Activated CD4-positive, alpha-beta memory T cell treated with anti-CD3 and anti-CD28 coated beads for 36 hours (primary cell): ENCODE measurements around the gene ATG3. TPM values are rescaled to one million over a fixed set of nuclear protein-coding genes. Genes with fewer than 3 reads are reported as not detected.
"Not testable (repeated sequence)": the region's sequence is repeated elsewhere in the genome, so short reads cannot be mapped to it uniquely, and the experiment has no call there.

Experiments
- CTCF ChIA-PET: fragments of 350-600 bp; sonication (Branson Sonifier 250); formaldehyde crosslinking; loops from one replicate; lab custom pipeline; 2021; ENCODE audit warnings: antibody characterized with exemption, inconsistent platforms; lab: Charles Lee
- POLR2A ChIA-PET: fragments of 350-600 bp; sonication (Branson Sonifier 250); formaldehyde crosslinking; loops from one replicate; lab custom pipeline; 2021; ENCODE audit warnings: antibody characterized with exemption; lab: Charles Lee
- DNase-seq: peaks from one replicate; pipeline ENCODE4 v3.0.0-alpha.2; 2020
- H3K27ac Mint-ChIP-seq: one replicate; pipeline ENCODE4 v1.8.0; 2021; ENCODE audit warnings: mixed read lengths
- H3K27me3 Mint-ChIP-seq: one replicate; pipeline ENCODE4 v1.8.0; 2021; ENCODE audit warnings: mixed read lengths
- H3K36me3 Mint-ChIP-seq: one replicate; pipeline ENCODE4 v1.8.0; 2021; ENCODE audit warnings: mixed read lengths
- H3K4me1 Mint-ChIP-seq: one replicate; pipeline ENCODE4 v1.8.0; 2021; ENCODE audit warnings: low read depth, mixed read lengths
- H3K4me3 Mint-ChIP-seq: one replicate; pipeline ENCODE4 v1.8.0; 2021; ENCODE audit warnings: mild to moderate bottlenecking, mixed read lengths
- H3K9me3 Mint-ChIP-seq: one replicate; pipeline ENCODE4 v1.8.0; 2021; ENCODE audit warnings: mixed read lengths
- intact Hi-C: fragments of 100-400 bp; cut with micrococcal nuclease; formaldehyde crosslinking; loops from one replicate; pipeline ENCODE4 v1.15.1; 2023
- total RNA-seq, 2 experiments: library from RNA; stranded (reverse); gene quantifications; one replicate each; pipeline ENCODE4 v1.2.3, GENCODE V29; 2021

The ATG3 gene
- total RNA-seq, 2 experiments from 2014 or later, result 58.1 to 59.5 TPM

DNA sequence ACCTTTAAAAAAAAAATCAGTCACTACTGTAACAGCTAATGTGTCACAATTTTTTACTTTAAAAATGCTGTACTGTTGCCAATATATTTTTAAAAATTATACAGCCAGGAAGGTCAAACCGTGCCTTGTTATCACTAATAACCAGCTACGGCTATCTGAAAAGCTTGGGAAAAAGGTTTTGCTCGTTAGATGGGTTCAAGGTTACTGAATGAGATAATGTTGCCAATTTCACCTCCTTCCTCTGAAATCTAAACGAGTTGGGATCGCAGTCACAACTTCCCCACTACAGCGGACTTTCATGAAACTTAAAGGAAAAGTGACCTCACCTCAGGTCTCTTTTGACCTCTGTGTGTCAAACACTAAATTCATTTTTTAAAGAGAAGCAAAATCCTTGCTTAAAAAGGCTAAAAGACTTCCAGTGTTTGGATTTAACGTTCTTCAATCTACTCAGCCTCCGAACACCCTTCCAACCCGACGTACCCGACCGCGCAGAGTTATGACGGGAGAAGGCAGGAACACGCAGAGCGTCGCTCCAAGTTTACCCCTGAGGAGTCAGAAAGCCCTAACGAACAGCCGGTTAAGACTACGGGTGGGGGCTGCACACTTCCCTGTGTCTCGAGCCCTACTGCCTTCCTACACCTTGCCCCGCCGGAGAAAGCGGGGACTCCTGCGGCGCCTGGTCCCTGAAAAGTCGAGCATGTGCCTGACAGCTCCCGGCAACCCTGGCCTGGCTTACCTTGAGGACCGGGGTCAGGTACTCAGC, 860 bp downstream of the ATG3 start:
- Mint-ChIP-seq H3K4me1 (peaks cover 32% of the 10 kb centered on the region), H3K27me3 (no peaks in the 10 kb centered on the region), H3K4me3 (peak overlapping the region; percentile 87), H3K36me3 (peaks cover 12% of the 10 kb centered on the region), H3K9me3 (no peaks in the 10 kb centered on the region), H3K27ac (peak overlapping the region; percentile 98)
- intact Hi-C loops, result loop anchor here (5.0 kb wide), 1 partner anchor 116 kb away; no protein-coding TSS in a partner anchor
- DNase-seq, result peak; percentile 85
- POLR2A ChIA-PET, result interaction anchor here (0.6 to 2.0 kb wide), 4 partner anchors 74 to 257 kb away, joined by 3 to 7 read pairs (median 3); partner anchors contain the start of gene CD200
- CTCF ChIA-PET, result interaction anchor here (0.8 to 1.1 kb wide), 2 partner anchors 21 to 40 kb away, joined by 3 to 4 read pairs; no protein-coding TSS in a partner anchor

DNA sequence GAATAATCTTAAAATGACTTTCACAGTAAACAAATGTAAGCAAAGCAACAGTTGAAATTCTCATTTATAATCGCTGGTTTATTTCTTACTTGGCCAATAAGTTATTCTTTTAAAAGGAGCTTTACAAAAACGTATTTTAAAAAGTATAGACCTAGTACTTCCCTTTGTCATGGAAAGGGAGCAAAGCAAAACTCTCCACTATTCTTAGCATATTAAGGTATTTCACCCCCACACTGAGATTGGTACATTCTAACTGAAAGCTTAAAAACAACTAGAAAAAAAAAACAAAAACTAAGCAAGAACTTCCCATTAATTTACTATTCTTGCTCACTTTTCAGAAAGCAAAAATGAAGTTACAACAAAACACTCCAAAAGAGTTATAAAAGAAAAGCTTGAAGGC, 1.5 kb downstream of the ATG3 start:
- H3K9me3 Mint-ChIP-seq, result no peaks in the 10 kb centered on the region
- intact Hi-C loops, result loop anchor here (5.0 kb wide), 1 partner anchor 117 kb away; no protein-coding TSS in a partner anchor
- H3K27me3 Mint-ChIP-seq, result no peaks in the 10 kb centered on the region
- H3K4me3 Mint-ChIP-seq, result peak overlapping the region; percentile 87
- H3K36me3 Mint-ChIP-seq, result peaks cover 18% of the 10 kb centered on the region
- POLR2A ChIA-PET, result interaction anchor here (2.0 kb wide), 1 partner anchor 227 kb away, joined by 7 read pairs; the partner anchor contains the start of gene CD200
- CTCF ChIA-PET, result interaction anchor here (0.8 to 1.1 kb wide), 2 partner anchors 22 to 40 kb away, joined by 3 to 4 read pairs; no protein-coding TSS in a partner anchor
- DNase-seq, result no peak
- H3K27ac Mint-ChIP-seq, result no peak overlapping the region
- peaks cover 37% of the 10 kb centered on the region for H3K4me1 Mint-ChIP-seq

DNA sequence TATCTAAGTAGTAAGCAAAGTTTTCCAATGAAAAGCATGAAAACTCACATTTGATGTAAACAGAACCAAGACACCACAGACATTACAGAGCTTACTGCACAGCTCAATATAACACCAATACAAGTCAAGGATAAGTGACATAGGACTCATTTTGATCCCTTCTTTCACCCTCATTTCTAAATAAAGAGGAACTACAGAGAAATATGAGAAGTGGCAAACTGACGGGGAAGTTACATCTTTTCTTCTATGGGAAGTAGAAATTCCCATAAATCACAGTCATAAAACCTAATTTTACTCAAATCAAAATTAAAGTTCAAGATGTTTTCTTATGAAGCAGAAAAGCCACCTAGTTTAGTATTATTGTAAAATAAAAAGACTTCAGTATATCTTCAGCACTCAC, 3.8 kb downstream of the ATG3 start:
- Mint-ChIP-seq H3K4me3 (no peak overlapping the region), H3K4me1 (peaks cover 41% of the 10 kb centered on the region), H3K27ac (no peak overlapping the region), H3K9me3 (no peaks in the 10 kb centered on the region), H3K36me3 (peaks cover 22% of the 10 kb centered on the region), H3K27me3 (no peaks in the 10 kb centered on the region)
- POLR2A ChIA-PET, result interaction anchor here (0.6 to 0.7 kb wide), 2 partner anchors 388 to 1048 kb away, joined by 3 read pairs; no protein-coding TSS in a partner anchor
- CTCF ChIA-PET, result interaction anchor here (0.6 kb wide), 1 partner anchor 239 kb away, joined by 3 read pairs; no protein-coding TSS in a partner anchor
- intact Hi-C loops, result no loop called here
- no peak for DNase-seq

DNA sequence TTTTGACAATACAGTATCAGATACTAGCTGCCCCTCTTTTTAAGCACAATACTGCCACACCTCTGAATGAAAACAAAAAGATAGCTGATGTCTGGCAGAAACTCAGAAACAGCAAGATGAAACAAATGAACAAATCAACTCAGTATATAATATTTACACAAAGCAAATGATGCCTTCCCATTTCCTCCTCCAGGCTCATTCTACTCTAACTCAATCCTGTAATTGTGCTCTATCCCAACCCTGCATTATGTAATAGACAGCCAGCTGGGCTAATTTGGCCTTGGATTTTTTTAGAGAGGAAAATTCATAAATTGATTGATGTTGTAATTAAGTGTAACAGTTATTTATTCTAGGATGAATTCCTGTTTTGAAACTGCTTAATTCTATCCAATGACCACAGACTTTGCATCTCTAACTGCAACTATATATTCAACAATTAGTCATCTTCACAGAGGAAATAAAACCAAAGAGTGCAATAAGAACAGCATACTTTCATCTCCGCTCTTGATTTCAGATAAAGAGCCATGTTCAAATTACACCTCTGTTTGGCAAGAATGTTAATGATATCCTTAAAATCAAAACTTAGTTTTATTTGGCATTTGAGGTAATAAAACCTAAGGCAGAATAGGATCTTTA, 6.1 kb downstream of the ATG3 start:
- Mint-ChIP-seq H3K4me1 (peaks cover 48% of the 10 kb centered on the region), H3K4me3 (no peak overlapping the region)

DNA sequence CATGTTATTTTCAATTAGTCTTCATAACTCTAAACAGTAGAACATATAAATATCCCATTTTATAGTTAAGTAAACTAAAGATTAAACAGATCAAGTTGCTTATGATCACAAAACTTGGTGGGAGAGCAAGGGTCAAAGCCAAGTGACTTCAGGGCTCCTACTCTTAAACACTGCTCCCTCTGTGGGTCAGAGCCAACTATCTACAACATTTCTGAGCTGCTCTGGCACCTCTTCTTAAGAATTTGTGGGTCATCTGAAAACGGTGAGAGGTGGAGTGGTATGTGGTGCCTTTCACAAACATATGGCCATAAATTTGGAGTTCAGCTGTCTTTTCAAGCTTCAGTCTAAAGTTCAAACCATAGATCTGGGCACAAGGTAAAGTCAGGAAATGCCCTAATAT, 10.9 kb downstream of the ATG3 start:
- H3K36me3 Mint-ChIP-seq, result peaks cover 28% of the 10 kb centered on the region
- intact Hi-C loops, result no loop called here
- CTCF ChIA-PET, result interaction anchor here (0.7 kb wide), 1 partner anchor 11 kb away, joined by 3 read pairs; no protein-coding TSS in a partner anchor
- POLR2A ChIA-PET, result no interaction called here
- no peak overlapping the region for H3K4me3 Mint-ChIP-seq
- no peak for DNase-seq
- H3K4me1 Mint-ChIP-seq, result peaks cover 26% of the 10 kb centered on the region
- H3K27me3 Mint-ChIP-seq, result no peaks in the 10 kb centered on the region
- H3K27ac Mint-ChIP-seq, result no peak overlapping the region
- no peaks in the 10 kb centered on the region for H3K9me3 Mint-ChIP-seq

More for the DNA sequence above, 6.1 kb downstream of the ATG3 start:
- no peaks in the 10 kb centered on the region for H3K27me3 Mint-ChIP-seq
- H3K36me3 Mint-ChIP-seq, result peaks cover 28% of the 10 kb centered on the region
- POLR2A ChIA-PET, result no interaction called here
- DNase-seq, result no peak
- intact Hi-C loops, result no loop called here
- CTCF ChIA-PET, result no interaction called here
- H3K9me3 Mint-ChIP-seq, result no peaks in the 10 kb centered on the region
- H3K27ac Mint-ChIP-seq, result no peak overlapping the region

DNA sequence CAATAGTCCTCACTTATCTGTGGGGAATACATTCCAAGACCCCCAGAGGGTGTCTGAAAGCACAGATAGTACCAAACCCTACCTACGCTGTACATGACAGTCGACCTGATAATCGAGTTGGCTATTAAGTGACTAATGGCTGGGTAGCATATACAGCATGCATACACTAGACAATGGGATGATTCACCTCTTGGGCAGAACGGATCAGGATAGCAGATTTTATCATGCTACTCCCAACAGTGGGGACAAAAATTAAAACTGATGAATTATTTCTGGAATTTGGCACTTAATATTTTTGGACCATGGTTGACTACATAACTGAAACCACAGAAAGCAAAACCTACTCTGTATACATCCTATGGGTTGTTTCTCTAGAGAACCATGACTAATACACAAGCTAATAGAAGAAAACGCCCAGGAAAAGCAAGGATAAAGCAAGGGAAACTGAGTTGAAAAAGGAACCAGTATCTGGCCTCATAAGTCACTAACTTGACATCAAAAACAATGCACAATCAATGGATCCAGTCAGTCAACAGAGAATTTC, 15.5 kb downstream of the ATG3 start:
- ChIA-PET POLR2A (no interaction called here), CTCF (no interaction called here)
- Mint-ChIP-seq H3K27ac (no peak overlapping the region), H3K27me3 (no peaks in the 10 kb centered on the region), H3K36me3 (peaks cover 20% of the 10 kb centered on the region), H3K4me3 (no peak overlapping the region), H3K4me1 (peaks cover 15% of the 10 kb centered on the region), H3K9me3 (no peaks in the 10 kb centered on the region)
- no peak for DNase-seq
- intact Hi-C loops, result no loop called here

DNA sequence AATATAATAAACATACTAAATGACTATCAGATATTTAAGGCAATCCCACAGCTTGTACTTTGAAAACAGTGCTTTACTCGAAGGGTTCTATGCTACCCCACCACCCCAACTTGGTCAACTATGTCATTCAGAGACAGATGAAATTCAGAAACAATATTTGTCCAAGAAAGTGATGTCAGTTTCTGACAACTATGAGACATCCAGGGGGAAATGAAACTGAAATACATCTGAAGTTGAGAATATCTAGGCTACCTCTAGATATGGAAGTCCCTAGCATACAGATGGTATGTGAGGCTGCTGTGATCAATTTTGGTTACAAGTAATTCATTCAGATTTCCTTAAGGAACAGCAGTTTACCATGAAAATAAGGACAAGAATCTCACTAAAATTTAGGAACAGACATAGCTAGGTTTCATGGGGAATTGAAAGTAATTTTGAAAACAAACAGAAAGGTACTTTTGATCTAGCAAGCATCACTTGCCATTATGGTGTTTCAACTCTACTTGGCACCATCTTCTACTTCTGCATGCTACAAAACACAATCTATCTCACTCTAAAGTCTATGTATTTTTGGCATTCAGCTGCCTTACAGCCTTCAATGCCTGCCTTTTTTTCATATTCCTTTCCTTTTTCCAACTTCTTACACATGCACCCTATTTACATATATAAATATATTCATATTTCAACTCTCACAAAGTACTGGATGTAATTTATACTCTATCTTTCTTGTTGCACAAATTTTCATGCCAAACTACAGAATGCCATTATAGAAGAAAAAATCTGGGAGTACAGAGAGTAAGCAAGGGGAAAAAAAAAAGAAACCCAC, 21.7 kb downstream of the ATG3 start:
- no peaks in the 10 kb centered on the region for H3K27me3 Mint-ChIP-seq
- peaks cover 22% of the 10 kb centered on the region for H3K4me1 Mint-ChIP-seq
- POLR2A ChIA-PET, result interaction anchor here (0.6 kb wide), 1 partner anchor 42 kb away, joined by 3 read pairs; no protein-coding TSS in a partner anchor
- H3K36me3 Mint-ChIP-seq, result peaks cover 21% of the 10 kb centered on the region
- no peaks in the 10 kb centered on the region for H3K9me3 Mint-ChIP-seq
- intact Hi-C loops, result no loop called here
- no peak for DNase-seq
- H3K27ac Mint-ChIP-seq, result peak overlapping the region; percentile 55
- CTCF ChIA-PET, result interaction anchor here (1.1 kb wide), 1 partner anchor 20 kb away, joined by 3 read pairs; no protein-coding TSS in a partner anchor
- H3K4me3 Mint-ChIP-seq, result no peak overlapping the region

DNA sequence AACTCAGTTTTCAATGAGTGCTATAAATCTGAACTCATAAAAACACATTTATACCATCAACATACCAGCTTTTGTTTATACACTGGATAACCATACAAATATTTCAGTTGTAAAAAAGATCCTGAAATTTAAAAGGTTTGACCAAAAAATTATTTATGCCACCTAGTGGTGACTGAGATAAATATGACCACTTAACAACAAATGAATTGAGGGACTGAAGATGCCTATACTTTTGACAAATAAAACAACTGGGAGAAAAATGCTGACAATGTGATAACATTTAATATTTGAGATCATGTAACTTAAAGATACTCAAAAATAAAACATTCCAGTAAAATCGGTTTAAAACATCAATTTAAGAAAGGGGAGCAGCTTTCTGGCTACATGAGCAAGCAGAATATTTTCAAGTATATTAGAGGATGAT, 30.4 kb downstream of the ATG3 start:
- H3K27ac Mint-ChIP-seq, result no peak overlapping the region
- CTCF ChIA-PET, result interaction anchor here (0.6 to 1.6 kb wide), 20 partner anchors 11 to 422 kb away, joined by 3 to 16 read pairs (median 4); partner anchors contain the start of genes CD200 and SLC9C1
- H3K36me3 Mint-ChIP-seq, result peaks cover 18% of the 10 kb centered on the region

DNA sequence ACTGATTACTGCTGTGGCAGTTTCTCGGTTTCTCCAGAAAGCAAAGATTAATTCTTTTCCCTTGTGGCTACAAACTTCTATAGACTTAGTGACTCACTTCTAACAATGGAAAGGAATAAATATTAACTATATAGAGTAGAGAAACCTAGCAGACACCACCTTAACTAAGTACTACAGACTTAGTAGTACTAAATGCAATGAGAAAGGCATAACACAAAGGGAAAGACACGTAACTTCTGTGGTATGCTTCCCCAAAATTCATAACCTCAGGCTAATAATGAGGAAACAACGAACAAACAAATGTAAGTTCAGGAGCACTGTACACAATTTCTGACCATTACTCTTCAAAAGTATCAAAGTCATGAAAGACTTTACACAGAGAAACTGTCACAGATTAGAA, 31.2 kb downstream of the ATG3 start:
- ChIA-PET POLR2A (no interaction called here), CTCF (interaction anchor here (0.8 to 1.6 kb wide), 18 partner anchors 10 to 421 kb away, joined by 3 to 16 read pairs (median 4); partner anchors contain the start of genes CD200 and SLC9C1)
- Mint-ChIP-seq H3K27ac (no peak overlapping the region), H3K9me3 (no peaks in the 10 kb centered on the region), H3K4me3 (no peak overlapping the region), H3K27me3 (no peaks in the 10 kb centered on the region), H3K36me3 (peaks cover 18% of the 10 kb centered on the region), H3K4me1 (peaks cover 3% of the 10 kb centered on the region)
- no peak for DNase-seq
- intact Hi-C loops, result loop anchor here (5.0 kb wide), 1 partner anchor 418 kb away; no protein-coding TSS in a partner anchor

More for the DNA sequence above, 30.4 kb downstream of the ATG3 start:
- POLR2A ChIA-PET, result no interaction called here
- Mint-ChIP-seq H3K4me1 (peaks cover 7% of the 10 kb centered on the region), H3K27me3 (no peaks in the 10 kb centered on the region), H3K4me3 (no peak overlapping the region), H3K9me3 (no peaks in the 10 kb centered on the region)
- no peak for DNase-seq
- intact Hi-C loops, result loop anchor here (1.0 to 5.0 kb wide), 4 partner anchors 204 to 419 kb away; no protein-coding TSS in a partner anchor

DNA sequence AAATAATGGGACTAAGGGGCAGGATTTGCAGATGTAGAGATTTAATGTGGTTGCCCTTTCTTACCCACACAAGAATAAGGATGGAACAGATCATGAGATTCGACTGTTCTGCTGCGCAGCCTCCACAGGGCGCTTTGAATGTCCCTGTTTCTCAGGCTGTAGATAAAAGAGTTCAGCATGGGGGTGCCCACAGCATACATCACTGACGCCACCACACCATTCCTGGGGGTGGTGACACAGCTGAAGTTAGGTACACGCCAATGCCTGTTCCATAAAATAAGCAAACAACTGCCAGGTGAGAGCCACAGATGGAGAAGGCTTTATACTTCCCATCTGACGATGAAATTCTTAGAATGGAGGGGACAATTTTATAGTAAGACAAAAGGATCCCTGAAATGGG, 37.6 kb downstream of the ATG3 start:
- DNase-seq, H3K4me1 Mint-ChIP-seq, CTCF ChIA-PET, H3K27me3 Mint-ChIP-seq, H3K9me3 Mint-ChIP-seq, intact Hi-C loops, POLR2A ChIA-PET, H3K4me3 Mint-ChIP-seq, H3K36me3 Mint-ChIP-seq: not testable (repeated sequence)
- H3K27ac Mint-ChIP-seq, result peak overlapping the region; percentile 31
